Breast epithelium (tissue), 4 donors: Measurements from ENCODE around the gene TYW5. TPM values are rescaled to one million over a fixed set of nuclear protein-coding genes. Genes with fewer than 3 reads are reported as not detected.

Experiments used
- DNase-seq, 2 donors: peaks; one replicate each; pipeline ENCODE4 v3.0.0-alpha.2; 2019; ENCODE audit warnings: low spot score in 2 of 2
- H3K27ac ChIP-seq, 2 donors: fragments of 200-600 bp; sonication (generic) in 1 of 2; one replicate each; pipeline ENCODE4 v1.5.1; 2016 to 2019; ENCODE audit warnings: mild to moderate bottlenecking in 1 of 2
- H3K27me3 ChIP-seq, 2 donors: fragments of 200-600 bp; sonication (generic) in 1 of 2; one replicate each; pipeline versions ENCODE4 v1.5.1 to v1.6.0; 2017 to 2019; ENCODE audit warnings: control low read depth in 1 of 2, mild to moderate bottlenecking in 1 of 2
- H3K36me3 ChIP-seq: fragments of 200-600 bp; one replicate; pipeline ENCODE4 v1.5.1; 2019
- H3K4me1 ChIP-seq, 2 donors: fragments of 200-600 bp; sonication (generic); one replicate each; pipeline ENCODE4 v1.5.1; 2016 to 2019; ENCODE audit warnings: control low read depth in 1 of 2
- H3K4me3 ChIP-seq, 3 donors: fragments of 200-600 bp; sonication (generic); 1 replicate in 2 of 3; 2 replicates in 1 of 3; pipeline ENCODE4 v1.5.1; 2016 to 2019; ENCODE audit warnings: mild to moderate bottlenecking in 3 of 3, moderate library complexity in 2 of 3
- H3K9me3 ChIP-seq, 2 donors: fragments of 200-600 bp; sonication (generic) in 1 of 2; one replicate each; pipeline ENCODE4 v1.5.1; 2016 to 2019; ENCODE audit warnings: control low read depth in 1 of 2
- CTCF ChIP-seq, 3 donors: fragments of 450-650 bp; IDR thresholded peaks; one replicate each; pipeline ENCODE4 v1.5.1; 2016 to 2017; ENCODE audit warnings: antibody characterized with exemption in 3 of 3, mild to moderate bottlenecking in 3 of 3, moderate library complexity in 3 of 3
- POLR2A ChIP-seq: fragments of 450-650 bp; IDR thresholded peaks from one replicate; pipeline ENCODE4 v1.6.1; 2016; ENCODE audit warnings: antibody characterized with exemption, mild to moderate bottlenecking, moderate library complexity
- POLR2AphosphoS5 ChIP-seq, 3 donors: sonication (generic); formaldehyde crosslinking; IDR thresholded peaks; one replicate each; pipeline ENCODE4 v1.6.1; 2017; ENCODE audit warnings: antibody characterized with exemption in 3 of 3
- intact Hi-C: fragments of 100-400 bp; cut with DNase I; formaldehyde crosslinking; loops from one replicate; pipeline ENCODE4 v1.15.1; 2023; ENCODE audit warnings: low total_unique reads
- total RNA-seq, 3 donors: library from RNA; depleted of rRNA; stranded (reverse); fragments of >200 nt; gene quantifications; one replicate each; pipeline ENCODE4 v1.1.0, GENCODE V29; 2016

TYW5 gene
- total RNA-seq, 3 donors from 2014 or later: 7.2 to 12.9 (median 9.8) TPM

- Histone ChIP-seq H3K4me1 (peaks cover 0 to 1% of the 10 kb centered on the region in 2 donors), H3K4me3 (no peak overlapping the region), H3K27ac (no peak overlapping the region), H3K36me3 (no peaks in the 10 kb centered on the region), H3K9me3 (no peaks in the 10 kb centered on the region), H3K27me3 (no peaks in the 10 kb centered on the region)
- TF ChIP-seq CTCF (IDR thresholded peaks at IDR 0.05) (no peak), POLR2A (no peak)
- DNase-seq: no peak
- intact Hi-C loops: no loop called here
Measured at GRCh38 chr2:199907008-199907714, 48.1 kb downstream of the TYW5 start.

- H3K9me3 ChIP-seq: no peaks in the 10 kb centered on the region
- intact Hi-C loops: no loop called here
- TF ChIP-seq CTCF (IDR thresholded peaks at IDR 0.05) (no peak), POLR2A (no peak), POLR2AphosphoS5 (IDR thresholded peaks at IDR 0.05) (no peak)
- DNase-seq: no peak
- H3K27me3 ChIP-seq: no peaks in the 10 kb centered on the region
- no peaks in the 10 kb centered on the region for H3K36me3 ChIP-seq
- H3K27ac ChIP-seq: no peak overlapping the region
- H3K4me1 ChIP-seq: no peaks in the 10 kb centered on the region
- no peak overlapping the region for H3K4me3 ChIP-seq
Measured at GRCh38 chr2:199903111-199903510, 52.2 kb downstream of the TYW5 start.

GRCh38 chr2:199902486-199903110, 52.7 kb downstream of the TYW5 start:
- no peak for DNase-seq
- TF ChIP-seq POLR2A (no peak), POLR2AphosphoS5 (IDR thresholded peaks at IDR 0.05) (no peak), CTCF (IDR thresholded peaks at IDR 0.05) (no peak)
- Histone ChIP-seq H3K27ac (no peak overlapping the region), H3K9me3 (no peaks in the 10 kb centered on the region), H3K36me3 (no peaks in the 10 kb centered on the region), H3K27me3 (no peaks in the 10 kb centered on the region), H3K4me3 (no peak overlapping the region), H3K4me1 (no peaks in the 10 kb centered on the region)
- intact Hi-C loops: no loop called here

GRCh38 chr2:199901942-199902341, 53.3 kb downstream of the TYW5 start:
- intact Hi-C loops: no loop called here
- TF ChIP-seq POLR2AphosphoS5 (IDR thresholded peaks at IDR 0.05): no peak
- no peak for TF ChIP-seq CTCF (IDR thresholded peaks at IDR 0.05)
- no peak for TF ChIP-seq POLR2A

GRCh38 chr2:199896617-199897016, 58.7 kb downstream of the TYW5 start:
- intact Hi-C loops: no loop called here
- H3K4me3 ChIP-seq: no peak overlapping the region
- H3K36me3 ChIP-seq: no peaks in the 10 kb centered on the region
- no peaks in the 10 kb centered on the region for H3K4me1 ChIP-seq
- no peak for DNase-seq
- H3K27me3 ChIP-seq: no peaks in the 10 kb centered on the region
- no peak for TF ChIP-seq POLR2AphosphoS5 (IDR thresholded peaks at IDR 0.05)
- H3K9me3 ChIP-seq: no peaks in the 10 kb centered on the region
- no peak overlapping the region for H3K27ac ChIP-seq

More at GRCh38 chr2:199901942-199902341, 53.3 kb downstream of the TYW5 start:
- H3K27ac ChIP-seq: no peak overlapping the region
- H3K4me1 ChIP-seq: no peaks in the 10 kb centered on the region
- no peaks in the 10 kb centered on the region for H3K9me3 ChIP-seq
- DNase-seq: no peak
- no peaks in the 10 kb centered on the region for H3K27me3 ChIP-seq
- no peak overlapping the region for H3K4me3 ChIP-seq
- H3K36me3 ChIP-seq: no peaks in the 10 kb centered on the region
